M059J (cell line): Measurements from ENCODE around the gene PARD3. TPM values are rescaled to one million over a fixed set of nuclear protein-coding genes. Genes with fewer than 3 reads are reported as not detected.
"Not testable (repeated sequence)": the region's sequence is repeated elsewhere in the genome, so short reads cannot be mapped to it uniquely, and the experiment has no call there.

Source experiments
- DNase-seq: peaks from one replicate; pipeline ENCODE4 v3.0.0-alpha.2; 2012; ENCODE audit warnings: low read depth
- total RNA-seq: library from RNA; depleted of rRNA; stranded (reverse); fragments of >200 nt; shearing (Covaris generic); gene quantifications from 2 replicates; pipeline ENCODE4 v1.2.3, GENCODE V29; 2014

PARD3 gene
- total RNA-seq, 1 experiment from 2014 or later = 17.0 TPM

DNA sequence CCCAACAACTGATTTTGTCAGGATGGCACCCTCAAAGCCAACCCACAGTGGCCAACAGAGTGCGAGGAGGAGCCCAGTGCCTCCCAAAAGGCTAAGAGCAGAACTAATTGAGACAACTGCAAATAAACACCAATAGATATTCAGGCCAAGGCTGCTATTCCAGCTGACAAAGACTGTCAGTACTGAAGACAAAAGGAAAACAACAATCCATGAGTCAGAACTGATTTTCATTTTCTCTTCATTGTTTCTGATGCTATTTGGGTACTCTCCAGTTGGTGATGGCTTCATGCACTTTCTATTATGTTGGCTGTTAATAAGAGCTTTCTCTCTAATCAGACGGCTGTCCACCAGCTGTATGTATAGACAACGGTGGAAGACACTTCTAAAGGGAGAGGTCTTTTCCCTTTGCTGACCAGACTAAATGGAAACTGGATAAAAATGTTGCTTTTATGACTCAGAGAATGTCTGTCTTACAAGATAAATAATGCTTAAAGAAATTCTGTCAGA lies 515.9 kb downstream of the PARD3 start:
- peak; percentile 27 for DNase-seq

DNA sequence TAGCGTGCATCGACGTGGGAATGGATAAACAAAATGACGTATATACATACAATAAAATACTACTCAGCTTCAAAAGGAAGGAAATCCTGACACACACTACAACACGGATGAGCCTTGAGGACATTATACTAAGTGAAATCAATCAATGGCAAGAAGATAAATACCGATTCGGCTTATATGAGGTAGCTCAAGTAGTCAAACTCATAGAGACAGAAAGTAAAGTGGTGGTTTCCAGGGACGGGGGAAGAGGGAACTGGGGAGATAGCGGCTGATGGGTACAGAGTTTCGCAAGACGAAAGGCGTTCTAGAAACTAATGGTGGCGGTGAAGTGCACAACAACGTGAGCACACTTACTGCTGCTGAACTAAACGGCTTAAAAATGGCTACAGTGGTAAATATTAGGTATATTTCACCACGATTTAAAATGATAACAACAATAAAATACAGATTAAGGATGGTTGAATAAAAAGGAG lies 516.7 kb downstream of the PARD3 start:
- DNase-seq = no peak

DNA sequence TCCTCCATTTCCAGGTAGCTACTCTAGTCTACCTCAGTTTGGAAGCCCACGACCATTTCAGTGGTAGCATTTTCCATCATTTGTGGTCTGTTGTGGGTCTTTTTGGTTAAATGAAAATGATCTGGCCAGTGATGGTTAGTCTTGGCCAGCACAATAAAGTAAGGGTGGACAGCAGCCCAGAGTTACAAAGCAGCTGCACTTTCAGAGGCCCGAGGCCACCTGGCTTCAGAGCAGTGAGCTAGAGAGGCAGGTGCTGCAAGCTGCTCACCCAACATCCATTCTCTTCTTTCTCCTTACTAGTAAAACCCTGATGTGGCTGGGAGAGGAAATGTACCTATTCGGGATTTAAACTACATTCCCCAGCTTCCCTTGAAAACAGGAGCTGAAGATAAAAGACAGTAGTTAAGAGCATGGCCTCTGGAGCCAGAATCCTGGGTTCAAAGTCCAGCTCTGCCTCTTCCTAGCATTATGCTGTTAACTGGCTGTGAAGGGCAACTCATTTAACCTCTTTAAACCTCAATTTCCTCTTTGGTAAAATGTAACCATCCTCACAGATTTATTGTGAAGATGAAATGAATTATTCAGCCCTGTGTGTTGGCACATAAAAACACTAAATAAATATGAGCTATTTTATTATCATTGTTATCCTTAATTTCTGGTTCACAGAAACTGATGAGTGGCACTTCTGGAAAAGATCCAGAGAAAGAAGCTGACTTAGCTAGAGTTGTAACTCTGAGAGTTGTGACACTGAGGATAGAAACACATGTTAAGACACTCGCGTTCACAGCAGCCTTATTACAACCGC lies 517.4 kb downstream of the PARD3 start:
- no peak for DNase-seq

DNA sequence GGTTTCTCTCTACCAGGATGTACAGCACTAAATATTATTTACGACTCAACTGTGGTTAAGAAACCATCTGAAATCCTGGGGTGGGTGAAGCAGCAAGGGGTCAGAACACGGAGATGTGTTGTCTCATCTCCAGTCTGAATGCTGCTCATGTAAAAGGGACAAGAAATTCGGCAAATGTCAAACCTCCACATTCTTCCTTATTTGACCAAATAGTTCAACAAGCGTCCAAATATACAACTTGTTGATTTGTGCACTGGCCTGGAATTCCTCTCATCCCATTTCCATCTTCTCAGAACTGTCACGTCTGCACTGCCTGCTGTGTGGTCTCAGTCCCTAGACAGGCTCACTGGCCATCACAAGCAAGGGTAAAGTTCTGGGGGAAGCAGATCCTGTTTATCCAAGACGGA lies 520.0 kb downstream of the PARD3 start:
- DNase-seq = peak; percentile 74

DNA sequence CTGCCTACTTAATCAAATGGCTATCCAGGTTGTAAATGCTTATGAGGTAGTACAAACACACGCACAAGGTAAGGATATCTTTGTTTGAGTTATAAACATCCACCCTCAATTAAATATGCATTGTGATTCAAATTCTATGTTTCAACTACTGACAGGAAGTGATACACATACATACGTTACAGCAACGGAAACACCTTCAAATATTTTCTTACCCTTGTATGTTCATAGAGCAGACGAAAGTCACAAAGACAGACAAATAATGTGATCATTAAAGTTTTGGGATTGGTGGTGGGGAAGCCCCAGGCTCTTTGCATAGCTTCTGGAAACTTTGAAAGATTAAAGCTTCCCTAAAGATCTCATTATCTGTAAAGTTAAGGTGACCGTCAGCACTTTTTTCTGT lies 521.0 kb downstream of the PARD3 start:
- no peak for DNase-seq

DNA sequence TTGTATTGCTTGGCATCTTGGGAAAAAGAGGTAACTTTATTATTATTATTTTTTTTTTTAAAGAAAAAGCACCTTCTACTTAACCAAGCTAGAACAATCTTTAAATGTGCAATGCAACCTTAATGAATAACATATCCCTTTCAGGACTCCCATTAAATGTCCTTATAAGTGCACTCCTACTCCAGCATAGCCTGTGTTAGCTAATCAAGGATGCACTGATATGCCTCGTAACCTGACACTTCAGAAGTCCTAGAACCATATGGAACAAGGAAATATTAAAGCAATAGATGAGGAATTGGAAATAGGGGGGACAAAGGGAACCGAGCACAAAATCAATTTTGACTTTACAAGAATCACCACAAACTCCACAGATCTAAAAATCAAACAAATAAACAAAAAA lies 522.4 kb downstream of the PARD3 start:
- DNase-seq = no peak

DNA sequence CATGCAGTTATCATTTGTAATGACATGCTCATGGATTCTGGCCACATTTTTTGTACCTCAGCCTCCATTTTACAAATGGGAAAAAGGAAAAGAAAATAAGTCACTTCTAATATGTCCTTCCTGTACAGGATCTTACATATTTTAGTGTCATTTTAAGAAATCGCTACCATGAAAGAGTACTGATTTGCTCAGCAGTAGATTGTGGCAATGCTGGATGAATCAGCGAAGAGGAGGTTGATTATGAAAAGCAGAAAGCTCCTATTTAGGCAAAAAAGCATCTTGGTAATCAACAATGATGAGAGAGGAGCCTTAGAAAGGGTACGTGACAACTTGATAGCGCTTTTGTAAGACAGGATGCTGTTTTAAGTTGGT lies 522.9 kb downstream of the PARD3 start:
- no peak for DNase-seq

DNA sequence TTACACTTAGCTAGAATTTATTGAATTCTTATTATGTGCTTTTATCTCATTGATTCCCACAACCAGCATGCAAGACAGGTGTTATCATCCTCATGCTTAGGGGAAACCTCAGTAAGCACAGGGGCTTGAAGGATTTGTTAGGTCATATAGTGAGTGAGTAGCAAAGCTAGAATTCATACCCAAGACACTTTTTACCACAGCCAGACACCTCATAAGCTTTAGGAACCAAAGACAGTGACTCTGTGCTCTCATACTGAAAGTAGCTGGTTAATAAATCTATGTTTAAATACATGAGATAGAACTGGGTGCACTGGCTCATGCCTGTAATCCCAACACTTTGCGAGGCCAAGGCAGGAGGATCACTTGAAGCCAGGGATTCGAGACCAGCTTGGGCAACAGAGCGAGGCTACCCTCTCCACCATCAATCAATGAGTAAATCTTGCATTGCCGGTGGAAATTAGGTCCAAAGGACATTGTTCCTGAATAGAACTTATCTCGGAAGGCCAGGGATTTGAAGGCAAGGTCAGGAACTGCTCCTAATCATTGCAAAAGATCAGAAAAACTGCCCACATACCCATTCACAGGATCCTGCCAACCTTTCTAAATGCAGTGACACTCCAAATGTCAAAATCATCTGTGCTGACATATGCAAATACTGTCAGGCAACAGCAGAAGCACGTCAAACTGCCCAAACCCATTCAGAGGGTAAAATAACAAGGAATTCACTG lies 523.5 kb downstream of the PARD3 start:
- no peak for DNase-seq

DNA sequence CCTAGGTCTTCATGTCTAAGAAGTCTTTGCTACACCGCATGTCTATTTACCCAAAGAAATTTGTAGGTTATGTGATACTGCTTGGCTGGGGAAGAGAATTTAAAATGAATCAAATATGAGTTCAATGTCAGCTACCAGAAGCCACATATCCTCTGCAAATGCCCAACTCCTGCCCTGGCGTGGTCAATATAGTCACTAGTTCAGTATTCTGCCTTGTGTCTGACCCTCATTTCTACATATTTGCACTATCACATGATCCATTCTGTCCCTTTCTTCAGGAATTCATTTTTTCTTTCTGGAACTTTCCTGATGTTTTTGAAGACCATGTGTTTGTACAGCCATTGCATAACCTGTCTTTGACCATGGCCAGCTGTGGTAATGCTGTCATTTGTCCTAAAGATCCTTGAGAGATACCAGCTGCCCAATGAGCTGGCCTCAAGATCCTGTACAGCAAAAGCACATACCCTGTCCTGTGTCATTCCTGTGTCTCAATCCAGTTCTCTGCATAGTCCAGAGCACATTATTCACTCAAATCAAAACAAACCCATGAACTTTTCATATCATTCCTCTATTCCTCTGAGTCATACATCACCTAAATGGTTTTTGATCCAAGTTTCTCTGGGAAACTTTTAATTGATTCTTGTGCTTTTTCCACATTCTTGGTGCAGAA lies 524.5 kb downstream of the PARD3 start:
- peak; percentile 74 for DNase-seq

DNA sequence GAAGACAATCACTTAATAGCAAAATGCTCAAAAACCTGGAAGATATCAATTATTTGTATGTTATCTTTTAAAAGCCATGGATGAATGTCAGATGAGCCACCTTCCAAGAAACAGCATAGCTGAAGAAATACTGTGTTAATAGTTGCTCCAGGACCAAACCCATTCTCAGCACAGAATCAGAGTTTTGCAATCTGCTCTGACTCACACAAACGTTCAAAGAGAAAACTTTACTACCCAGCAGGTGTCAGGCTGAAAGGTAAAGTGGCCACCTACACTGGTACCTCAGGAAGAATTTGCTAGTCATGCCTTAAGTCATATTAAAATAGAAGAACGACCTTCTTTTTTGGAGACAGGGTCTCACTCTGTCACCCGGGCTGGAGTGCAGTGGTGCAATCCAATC lies 526.5 kb downstream of the PARD3 start:
- DNase-seq = peak; percentile 5

DNA sequence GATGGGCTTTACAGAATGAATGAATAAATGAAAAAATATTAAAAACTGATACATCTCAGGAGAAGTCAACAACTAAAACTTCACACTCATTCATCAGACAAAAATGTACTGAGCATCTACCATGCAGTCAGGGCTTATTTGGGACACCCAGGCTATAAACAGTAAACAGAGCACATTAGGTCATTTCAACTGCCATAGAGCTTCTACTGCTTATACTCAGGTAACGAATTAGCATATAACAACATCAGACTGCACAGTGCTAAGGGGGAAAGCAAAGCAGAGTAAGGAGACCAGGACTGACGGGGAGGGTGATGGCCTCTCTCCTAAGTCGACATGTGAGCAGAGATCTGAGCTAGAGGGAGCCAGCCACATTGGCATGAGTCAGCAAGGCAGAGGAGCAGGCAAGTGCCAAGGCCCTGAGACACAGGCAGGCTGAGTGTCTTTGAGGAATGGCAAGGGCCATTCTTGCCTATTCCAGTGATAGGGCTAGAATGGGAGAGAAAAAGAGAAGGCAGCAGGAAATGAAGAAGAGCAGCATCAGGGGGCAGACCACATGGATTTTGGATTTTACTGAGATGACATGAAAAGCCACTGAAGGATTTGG lies 528.9 kb downstream of the PARD3 start:
- peak; percentile 45 for DNase-seq

DNA sequence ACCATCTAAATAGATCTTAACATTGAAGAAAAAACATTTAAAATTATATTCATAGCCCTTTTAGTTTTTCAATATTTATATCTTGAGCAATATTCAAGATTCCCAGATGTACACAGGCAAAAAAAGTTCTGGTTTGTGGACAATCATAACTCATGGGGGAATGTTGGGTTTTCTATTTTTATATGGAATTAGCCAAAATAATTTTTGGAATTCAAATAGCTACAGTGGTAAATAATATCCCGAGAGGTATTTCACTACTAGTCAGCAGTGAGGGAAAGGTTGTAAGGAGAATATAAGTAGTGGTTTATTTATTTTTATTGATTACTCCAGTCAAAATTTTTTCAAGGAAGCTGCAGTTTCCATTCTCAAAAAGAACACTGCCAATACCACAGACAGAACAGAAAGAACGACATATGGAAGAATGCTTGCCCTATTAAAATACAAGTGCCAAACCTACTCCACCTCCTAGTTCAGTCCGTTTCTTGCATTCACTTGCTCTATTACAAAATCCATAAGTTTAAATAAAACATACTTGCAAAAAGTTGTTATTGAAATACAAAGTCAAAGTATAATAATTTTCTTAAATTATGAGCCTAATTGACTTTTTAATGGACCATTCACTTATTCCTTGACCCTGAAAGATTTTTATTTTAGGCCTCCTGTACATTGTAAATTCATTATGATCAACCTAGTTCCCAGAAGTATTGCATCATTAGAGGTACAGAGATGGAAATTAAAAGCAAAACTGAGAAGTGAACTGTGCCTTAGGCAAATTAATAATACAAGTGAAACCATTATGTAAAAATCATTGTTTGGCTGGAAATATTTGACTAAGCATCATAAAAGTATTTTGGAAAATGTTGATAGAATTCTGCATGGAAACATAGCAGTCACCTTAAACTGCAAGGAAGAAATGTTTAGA lies 533.2 kb downstream of the PARD3 start:
- no peak for DNase-seq

DNA sequence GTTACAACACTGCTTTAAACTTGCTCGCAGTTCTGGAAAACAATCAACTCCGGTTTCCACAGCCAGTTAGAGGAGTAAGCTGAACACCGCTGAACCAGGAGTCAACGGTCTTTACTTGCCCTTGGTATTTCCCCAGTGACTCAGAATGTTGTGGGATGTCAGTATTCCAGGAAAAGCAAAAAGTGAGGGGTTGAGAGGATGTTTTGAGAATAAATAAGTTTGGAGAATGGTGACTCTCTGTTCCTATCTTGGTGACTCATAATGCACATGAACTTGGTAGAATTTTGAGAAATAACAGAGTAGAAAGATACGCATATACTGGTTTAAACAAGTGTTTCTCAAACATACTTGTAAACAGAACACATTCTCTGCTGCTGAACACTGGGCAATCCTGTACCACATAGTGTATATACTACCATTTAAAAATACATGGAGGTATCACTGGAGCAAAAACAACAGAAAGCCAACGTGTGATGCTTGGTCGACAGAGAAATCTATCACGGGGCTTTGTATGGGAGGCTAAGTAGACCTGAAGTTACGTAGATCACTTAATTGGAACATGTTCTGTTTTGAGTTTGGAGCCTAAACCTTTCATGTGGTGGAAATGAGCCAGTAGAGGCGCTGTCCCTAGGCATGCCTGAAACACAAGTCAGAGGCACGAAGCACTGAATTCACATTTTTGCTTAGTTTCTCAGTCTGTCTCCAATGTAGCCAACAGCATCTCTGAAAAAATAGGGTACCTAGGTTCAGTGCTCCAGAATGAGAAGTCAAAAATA lies 534.3 kb downstream of the PARD3 start:
- peak; percentile 94 for DNase-seq

DNA sequence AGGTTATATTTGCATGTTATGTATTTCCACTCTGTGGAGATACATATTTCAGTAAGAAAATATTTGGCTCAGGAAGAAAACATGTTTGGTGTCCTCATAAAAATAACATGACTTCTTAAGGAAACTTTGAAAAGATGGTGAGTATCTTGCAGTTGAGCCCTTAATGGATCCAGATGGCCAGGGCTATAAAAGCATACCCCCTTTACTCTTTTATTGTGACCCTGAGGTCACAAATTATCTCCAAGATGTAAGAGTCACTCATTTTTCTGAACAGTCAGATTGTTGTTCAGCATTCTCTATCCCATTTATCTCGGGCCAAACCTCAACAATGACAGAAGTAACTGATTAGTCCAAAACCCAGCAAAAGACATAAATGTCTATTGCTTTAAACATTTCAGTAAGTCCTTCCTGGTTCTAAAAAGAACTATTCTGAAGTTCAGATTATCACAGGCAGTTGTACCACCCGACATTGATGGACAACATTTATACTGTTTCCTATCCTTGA lies 539.4 kb downstream of the PARD3 start:
- DNase-seq = no peak

DNA sequence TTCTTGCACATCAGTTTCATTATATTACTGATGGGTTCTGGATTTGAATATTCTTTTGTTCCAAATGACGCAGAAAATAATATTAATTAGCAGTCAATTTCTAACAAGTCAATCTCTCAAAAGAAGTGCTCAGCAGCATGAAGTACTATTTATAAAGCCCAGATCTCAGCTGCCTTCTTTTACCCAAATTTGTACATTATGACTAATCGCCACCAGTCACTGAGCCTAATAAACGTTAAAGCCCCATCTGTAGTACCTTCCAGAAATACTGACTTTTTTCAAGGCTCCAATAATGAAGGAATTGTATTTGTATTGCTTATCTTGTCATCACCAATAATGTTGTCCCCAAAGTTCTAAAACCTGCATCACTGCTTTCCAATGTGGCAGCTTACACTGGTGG lies 540.2 kb downstream of the PARD3 start:
- no peak for DNase-seq

DNA sequence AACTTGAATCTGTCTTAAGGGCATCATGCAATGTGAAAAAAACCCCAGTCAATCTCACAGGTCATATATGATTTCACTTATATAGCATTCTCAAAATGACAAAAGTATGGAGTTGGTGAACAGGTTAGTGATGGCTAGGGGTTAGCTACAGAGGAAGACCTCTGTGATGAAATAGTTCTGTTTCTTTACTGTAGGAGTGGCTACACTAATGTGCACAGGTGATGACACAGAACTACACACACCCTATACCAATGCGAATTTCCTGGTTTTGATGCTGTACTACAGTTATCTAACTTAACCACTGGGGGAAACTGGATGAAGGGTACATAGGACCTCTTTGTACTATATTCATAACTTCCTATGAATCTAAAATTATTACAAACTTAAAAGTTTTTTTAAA lies 541.8 kb downstream of the PARD3 start:
- no peak for DNase-seq

DNA sequence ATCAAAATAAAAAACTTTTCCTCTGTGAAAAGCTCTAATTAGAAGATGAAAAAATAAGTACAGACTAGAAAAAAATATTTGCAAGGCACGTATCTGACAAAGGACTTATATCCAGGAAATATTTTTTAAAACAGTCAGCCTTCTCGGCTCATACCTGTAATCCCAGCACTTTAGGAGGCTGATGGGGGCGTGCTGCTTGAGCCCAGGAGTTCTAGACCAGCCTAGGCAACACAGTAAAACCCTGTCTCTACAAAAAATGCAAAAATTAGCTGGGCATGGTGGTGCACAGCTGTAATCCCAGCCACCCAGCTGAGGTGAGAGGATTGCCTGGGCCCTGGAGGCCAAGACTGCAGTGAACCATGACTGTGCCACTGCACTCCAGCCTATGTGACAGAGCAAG lies 542.8 kb downstream of the PARD3 start:
- DNase-seq = no peak

DNA sequence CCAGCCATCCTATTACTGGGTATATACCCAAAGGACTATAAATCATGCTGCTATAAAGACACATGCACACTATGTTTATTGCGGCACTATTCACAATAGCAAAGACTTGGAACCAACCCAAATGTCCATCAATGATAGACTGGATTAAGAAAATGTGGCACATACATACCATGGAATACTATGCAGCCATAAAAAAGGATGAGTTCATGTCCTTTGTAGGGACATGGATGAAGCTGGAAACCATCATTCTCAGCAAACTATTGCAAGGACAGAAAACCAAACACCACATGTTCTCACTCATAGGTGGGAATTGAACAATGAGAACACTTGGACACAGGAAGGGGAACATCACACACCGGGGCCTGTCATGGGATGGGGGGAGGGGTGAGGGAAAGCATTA lies 546.7 kb downstream of the PARD3 start:
- DNase-seq = not testable (repeated sequence)

DNA sequence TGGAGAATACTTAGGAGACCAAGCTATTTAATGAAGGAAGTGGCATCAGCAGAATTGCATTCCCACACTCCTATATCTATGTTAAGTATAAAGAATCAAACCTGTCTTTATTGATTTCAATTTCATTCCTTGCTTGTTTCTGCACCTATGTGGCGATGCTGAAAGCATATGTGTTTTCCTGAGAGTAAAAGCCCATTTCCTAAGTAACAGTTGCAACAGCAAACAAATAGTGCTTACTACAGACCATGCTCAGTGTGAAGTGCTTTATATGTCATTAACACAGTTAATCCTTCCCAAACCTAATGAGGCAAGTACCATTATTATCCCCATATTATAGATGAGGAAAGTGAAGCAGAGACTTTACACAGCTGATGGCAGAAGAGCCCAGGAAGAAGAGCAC lies 552.1 kb downstream of the PARD3 start:
- DNase-seq = no peak

DNA sequence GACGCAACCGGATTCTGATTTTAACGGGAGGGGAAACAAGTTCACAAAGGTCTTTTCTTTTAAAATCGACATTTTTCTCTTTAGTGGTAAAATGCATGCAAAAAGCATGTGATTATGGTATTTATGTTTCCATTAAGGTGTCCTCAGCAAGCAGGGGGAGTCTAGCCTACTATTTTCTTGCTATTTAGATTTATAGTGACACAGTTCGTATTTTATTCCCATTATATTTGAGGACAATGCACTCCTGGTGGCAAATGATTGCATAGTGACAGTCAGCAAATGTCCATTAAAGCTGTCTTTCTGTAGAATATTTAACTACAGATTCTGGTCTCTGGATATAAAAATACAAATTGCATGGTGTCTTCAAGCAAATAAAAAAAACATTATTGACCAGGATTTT lies 554.2 kb downstream of the PARD3 start:
- no peak for DNase-seq
